OCI-LY3 (cell line): ENCODE results near the gene EDDM13.

Experiments
- H2AFZ ChIP-seq: fragments of 200-600, 300-600 bp; shearing (Covaris generic); 2 replicates; pipeline ENCODE4 v1.6.0; 2014; ENCODE audit warnings: antibody characterized with exemption, low read depth, low read length
- H3K27ac ChIP-seq: fragments of 200-600, 300-600 bp; sonication (generic); 2 replicates; pipeline ENCODE4 v1.5.1; 2014; ENCODE audit warnings: mild to moderate bottlenecking, low read length, moderate library complexity, mixed read lengths
- H3K27me3 ChIP-seq: fragments of 200-600, 300-600 bp; sonication (generic); 2 replicates; pipeline ENCODE4 v1.6.1; 2014; ENCODE audit warnings: low read depth, low read length, mixed read lengths
- H3K36me3 ChIP-seq: fragments of 200-600, 300-600 bp; sonication (generic); replicated peaks from 2 replicates; pipeline ENCODE3; 2014; ENCODE audit warnings: low read depth, low read length, mixed read lengths
- H3K4me1 ChIP-seq: fragments of 300-600, 200-600 bp; sonication (generic); 2 replicates; pipeline ENCODE4 v1.6.1; 2014; ENCODE audit warnings: low read length, mixed read lengths
- H3K4me2 ChIP-seq: fragments of 200-600, 300-600 bp; sonication (generic); 2 replicates; pipeline ENCODE4 v1.6.1; 2014; ENCODE audit warnings: low read length, mixed read lengths
- H3K4me3 ChIP-seq: fragments of 300-600, 200-600 bp; sonication (generic); 2 replicates; pipeline ENCODE4 v1.5.1; 2014; ENCODE audit warnings: antibody characterized with exemption, mild to moderate bottlenecking, low read length, moderate library complexity
- H3K79me2 ChIP-seq: fragments of 300-600, 200-600 bp; shearing (Covaris generic); 2 replicates; pipeline ENCODE4 v1.6.1; 2014; ENCODE audit warnings: mild to moderate bottlenecking, low read length, mixed read lengths
- H3K9ac ChIP-seq: fragments of 300-600, 200-600 bp; shearing (Covaris generic); 2 replicates; pipeline ENCODE4 v1.6.0; 2014; ENCODE audit warnings: mild to moderate bottlenecking, low read length, moderate library complexity
- H3K9me3 ChIP-seq: fragments of 200-600, 300-600 bp; shearing (Covaris generic); 2 replicates; pipeline ENCODE4 v1.6.1; 2014; ENCODE audit warnings: low read length, mixed read lengths; ENCODE audit not compliant: insufficient read depth
- H4K20me1 ChIP-seq: fragments of 200-600, 300-600 bp; sonication (generic); 2 replicates; pipeline ENCODE4 v1.6.1; 2016; ENCODE audit warnings: low read length, mixed read lengths; ENCODE audit not compliant: insufficient read depth
- CTCF ChIP-seq: fragments of 200-600, 300-600 bp; sonication (generic); IDR thresholded peaks from 2 replicates; pipeline ENCODE4 v1.5.1; 2014; ENCODE audit warnings: antibody characterized with exemption, low read length, low read depth
- EZH2phosphoT487 ChIP-seq: fragments of 200-600 bp; shearing (Covaris generic); IDR thresholded peaks from 2 replicates; pipeline ENCODE4 v1.6.1; 2018; ENCODE audit warnings: antibody characterized with exemption, mixed run types, low read depth

Gene EDDM13

DNA sequence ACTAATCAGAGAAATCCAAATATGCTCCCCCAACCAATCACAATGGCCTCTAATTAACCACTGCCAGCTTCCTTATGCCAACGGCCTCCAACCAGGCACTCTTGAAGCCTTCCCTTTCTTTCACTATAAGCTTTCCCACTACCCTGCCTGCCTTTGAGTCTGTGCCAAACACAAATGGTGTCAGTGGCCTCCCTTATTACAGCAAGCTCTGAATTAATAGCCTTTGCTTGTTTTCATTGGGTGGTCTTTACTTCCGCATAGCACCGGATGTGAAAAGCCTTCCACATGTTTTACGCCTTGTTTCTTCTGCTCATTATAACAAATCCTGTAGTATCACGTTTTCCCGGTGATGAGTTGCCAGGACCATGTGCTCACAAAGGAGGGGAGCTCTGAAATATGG is 1.4 kb upstream of the EDDM13 start:
- Histone ChIP-seq H3K9ac (no peak overlapping the region), H3K4me1 (no peaks in the 10 kb centered on the region), H3K4me3 (no peak overlapping the region), H4K20me1 (no peaks in the 10 kb centered on the region), H3K9me3 (no peaks in the 10 kb centered on the region), H2AFZ (no peak overlapping the region), H3K4me2 (no peak overlapping the region), H3K36me3 (no peaks in the 10 kb centered on the region), H3K27me3 (no peaks in the 10 kb centered on the region), H3K79me2 (no peaks in the 10 kb centered on the region), H3K27ac (no peak overlapping the region)
- no peak for TF ChIP-seq EZH2phosphoT487
- no peak for TF ChIP-seq CTCF

DNA sequence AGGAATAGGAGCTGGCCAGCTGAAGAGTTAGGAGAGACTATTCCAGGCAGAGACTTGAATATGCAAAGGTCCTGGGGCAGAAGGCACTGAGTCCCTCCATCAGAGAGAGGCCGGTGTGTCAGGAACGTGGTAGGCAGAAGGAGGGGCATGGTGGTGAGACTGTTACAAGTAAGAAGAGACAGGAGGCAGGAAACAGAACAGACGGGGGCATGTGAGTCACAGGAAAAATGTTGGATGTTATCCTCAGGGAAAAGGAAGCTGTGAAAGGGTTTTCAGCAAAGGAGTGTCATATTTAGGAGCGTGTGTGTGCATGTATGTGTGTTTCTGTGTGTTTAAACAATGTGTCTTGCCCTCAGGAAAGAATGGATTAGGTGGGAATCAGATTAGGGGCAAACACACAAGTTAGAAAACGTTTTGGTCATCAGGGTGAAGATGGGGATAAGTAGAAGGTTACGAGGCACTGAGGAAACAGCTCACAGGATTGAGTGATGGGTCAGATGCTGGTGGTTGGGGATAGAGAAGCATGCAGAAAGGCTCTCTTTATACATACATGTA is 1.1 kb downstream of the EDDM13 start:
- H3K79me2 ChIP-seq: no peaks in the 10 kb centered on the region
- no peak overlapping the region for H3K9ac ChIP-seq
- no peaks in the 10 kb centered on the region for H4K20me1 ChIP-seq
- no peak for TF ChIP-seq CTCF
- no peak for TF ChIP-seq EZH2phosphoT487
- no peaks in the 10 kb centered on the region for H3K27me3 ChIP-seq
- no peak overlapping the region for H3K4me3 ChIP-seq
- peaks cover 4% of the 10 kb centered on the region for H3K36me3 ChIP-seq
- no peak overlapping the region for H3K4me2 ChIP-seq
- H2AFZ ChIP-seq: no peak overlapping the region
- H3K9me3 ChIP-seq: no peaks in the 10 kb centered on the region
- H3K4me1 ChIP-seq: no peaks in the 10 kb centered on the region
- no peak overlapping the region for H3K27ac ChIP-seq

- no peak overlapping the region for H3K4me3 ChIP-seq
- no peak for TF ChIP-seq EZH2phosphoT487
- TF ChIP-seq CTCF: no peak
Measured at GRCh38 chr19:56282809-56283208, 10.3 kb downstream of the EDDM13 start.

DNA sequence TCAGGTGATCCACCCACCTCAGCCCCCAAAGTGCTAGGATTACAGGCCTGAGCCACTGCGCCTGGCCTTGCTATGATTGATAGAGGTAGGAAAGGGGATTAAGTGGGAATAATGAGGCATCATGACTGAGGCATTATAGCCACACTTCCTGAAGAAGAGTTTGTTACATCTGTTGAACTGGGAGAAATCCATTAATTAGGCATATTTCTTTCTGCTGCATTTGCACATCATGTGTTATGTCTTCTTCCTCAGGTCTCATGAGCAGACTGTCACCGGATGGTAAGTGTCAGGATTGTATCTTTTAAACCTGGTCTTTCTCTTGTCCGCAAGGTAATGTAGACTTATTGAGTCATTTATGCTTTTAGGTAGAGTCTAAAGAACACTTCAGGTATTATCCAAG is 12.2 kb downstream of the EDDM13 start:
- no peaks in the 10 kb centered on the region for H4K20me1 ChIP-seq
- H3K4me2 ChIP-seq: no peak overlapping the region
- H3K9ac ChIP-seq: no peak overlapping the region
- no peaks in the 10 kb centered on the region for H3K4me1 ChIP-seq
- no peak overlapping the region for H3K27ac ChIP-seq
- no peaks in the 10 kb centered on the region for H3K9me3 ChIP-seq
- no peak overlapping the region for H3K4me3 ChIP-seq
- no peak overlapping the region for H2AFZ ChIP-seq
- TF ChIP-seq CTCF (no peak), EZH2phosphoT487 (no peak)
- H3K36me3 ChIP-seq: no peaks in the 10 kb centered on the region
- no peaks in the 10 kb centered on the region for H3K27me3 ChIP-seq
- H3K79me2 ChIP-seq: no peaks in the 10 kb centered on the region

More at GRCh38 chr19:56282809-56283208, 10.3 kb downstream of the EDDM13 start:
- Histone ChIP-seq H3K9ac (no peak overlapping the region), H2AFZ (no peak overlapping the region), H3K36me3 (no peaks in the 10 kb centered on the region), H3K79me2 (no peaks in the 10 kb centered on the region), H3K27ac (no peak overlapping the region), H3K9me3 (no peaks in the 10 kb centered on the region), H3K27me3 (no peaks in the 10 kb centered on the region), H3K4me2 (no peak overlapping the region), H4K20me1 (no peaks in the 10 kb centered on the region), H3K4me1 (no peaks in the 10 kb centered on the region)
